Upper lobe of left lung (tissue), 6 donors: ENCODE data around the gene PSME3IP1. TPM values are rescaled to one million over a fixed set of nuclear protein-coding genes. Genes with fewer than 3 reads are reported as not detected.

Experiments used
- ATAC-seq, 2 donors: fragments of 200-7000 bp; cut with Tn5 transposase; one replicate each; pipeline ENCODE4 v1.9.1; 2022; ENCODE audit warnings: mild to moderate bottlenecking in 2 of 2, moderate library complexity in 2 of 2; ENCODE audit not compliant: low FRiP score in 2 of 2
- DNase-seq, 2 donors: peaks; one replicate each; pipeline ENCODE4 v3.0.0-alpha.2; 2019 to 2020
- H3K27ac ChIP-seq, 4 donors: fragments of 200-600 bp; sonication (generic); one replicate each; pipeline ENCODE4 v1.5.1; 2016 to 2019
- H3K27me3 ChIP-seq, 4 donors: fragments of 200-600 bp; sonication (generic); one replicate each; pipeline ENCODE4 v1.5.1; 2017 to 2019
- H3K36me3 ChIP-seq, 4 donors: fragments of 200-600 bp; sonication (generic); one replicate each; pipeline ENCODE4 v1.5.1; 2016 to 2019
- H3K4me1 ChIP-seq, 4 donors: fragments of 200-600 bp; sonication (generic); one replicate each; pipeline ENCODE4 v1.5.1; 2018 to 2019
- H3K4me3 ChIP-seq, 4 donors: fragments of 200-600 bp; sonication (generic); one replicate each; pipeline ENCODE4 v1.5.1; 2017 to 2019; ENCODE audit warnings: mild to moderate bottlenecking in 2 of 4, moderate library complexity in 1 of 4
- H3K9me3 ChIP-seq, 4 donors: fragments of 200-600 bp; sonication (generic); one replicate each; pipeline ENCODE4 v1.5.1; 2018 to 2019
- CTCF ChIP-seq, 6 experiments: fragments of 450-650 bp in 4 of 6; fragments of 200-600 bp in 2 of 6; sonication (generic) in 2 of 6; IDR thresholded peaks; one replicate each; pipeline ENCODE4 v1.5.1; 2016 to 2019; ENCODE audit warnings: antibody characterized with exemption in 6 of 6
- EP300 ChIP-seq, 4 donors: sonication (generic); formaldehyde crosslinking; IDR thresholded peaks; one replicate each; pipeline ENCODE4 v1.5.1; 2017; ENCODE audit warnings: antibody characterized with exemption in 4 of 4, control low read depth in 2 of 4
- POLR2A ChIP-seq, 4 donors: fragments of 450-650 bp; IDR thresholded peaks; one replicate each; pipeline ENCODE4 v1.5.1; 2016 to 2017; ENCODE audit warnings: antibody characterized with exemption in 4 of 4, mild to moderate bottlenecking in 2 of 4
- POLR2AphosphoS5 ChIP-seq, 2 donors: sonication (generic); formaldehyde crosslinking; IDR thresholded peaks; one replicate each; pipeline ENCODE4 v1.5.1; 2017; ENCODE audit warnings: antibody characterized with exemption in 2 of 2
- WGBS, 2 donors: methylation state at CpG; one replicate each; pipeline ENCODE4 v1.1.5; 2017 to 2018; 5-methylcytosine and 5-hydroxymethylcytosine counted together
- total RNA-seq, 6 donors: library from RNA; depleted of rRNA in 4 of 6; stranded (reverse); fragments of >200 nt in 4 of 6; gene quantifications; one replicate each; pipeline versions ENCODE4 v1.1.0 to v1.2.1, GENCODE V29; 2016 to 2021
- donor health status: DM: no; HTN: no; CAD: no; lungs with moderate emphysema.
- donor health status: DM: no; HTN: yes; CAD: no; lungs with severe emphysema.

Gene PSME3IP1, protein sequence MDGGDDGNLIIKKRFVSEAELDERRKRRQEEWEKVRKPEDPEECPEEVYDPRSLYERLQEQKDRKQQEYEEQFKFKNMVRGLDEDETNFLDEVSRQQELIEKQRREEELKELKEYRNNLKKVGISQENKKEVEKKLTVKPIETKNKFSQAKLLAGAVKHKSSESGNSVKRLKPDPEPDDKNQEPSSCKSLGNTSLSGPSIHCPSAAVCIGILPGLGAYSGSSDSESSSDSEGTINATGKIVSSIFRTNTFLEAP
- total RNA-seq, result 100 to 1,000 TPM in 1 of 6 donors, 10 to 100 TPM in 5; 49.9 to 113 (median 75.2) TPM

DNA sequence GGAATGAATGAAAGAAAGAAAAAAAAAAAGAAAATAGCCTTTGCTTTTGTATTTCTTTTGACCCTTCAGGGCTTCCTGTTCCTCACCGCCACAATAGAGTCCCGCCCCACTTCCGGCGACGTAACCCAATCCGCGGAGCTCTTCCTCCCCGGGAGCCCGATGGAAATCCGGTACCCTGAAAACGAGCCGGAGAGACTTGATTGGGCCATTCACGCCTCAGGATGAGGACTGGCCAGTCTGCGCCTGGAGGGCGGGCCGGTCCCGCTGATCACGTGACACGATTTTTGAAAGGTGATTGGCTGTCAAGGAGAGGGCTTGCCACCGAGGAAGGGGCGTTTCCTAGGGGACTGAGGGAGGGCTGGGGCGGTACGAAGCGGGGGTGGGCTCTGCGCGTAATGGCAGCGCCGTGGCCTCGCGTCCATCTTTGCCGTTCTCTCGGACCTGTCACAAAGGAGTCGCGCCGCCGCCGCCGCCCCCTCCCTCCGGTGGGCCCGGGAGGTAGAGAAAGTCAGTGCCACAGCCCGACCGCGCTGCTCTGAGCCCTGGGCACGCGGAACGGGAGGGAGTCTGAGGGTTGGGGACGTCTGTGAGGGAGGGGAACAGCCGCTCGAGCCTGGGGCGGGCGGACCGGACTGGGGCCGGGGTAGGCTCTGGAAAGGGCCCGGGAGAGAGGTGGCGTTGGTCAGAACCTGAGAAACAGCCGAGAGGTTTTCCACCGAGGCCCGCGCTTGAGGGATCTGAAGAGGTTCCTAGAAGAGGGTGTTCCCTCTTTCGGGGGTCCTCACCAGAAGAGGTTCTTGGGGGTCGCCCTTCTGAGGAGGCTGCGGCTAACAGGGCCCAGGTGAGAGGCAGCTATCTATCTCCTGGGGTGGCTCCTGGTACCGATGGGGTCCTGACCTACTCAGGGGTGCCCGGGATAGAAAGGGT, at the start of gene PSME3IP1, which contains the start of gene RSPRY1:
TSS of gene PSME3IP1 (minus strand) at position 95 of the 927 bp plus-strand sequence. CDS start 12,185 bp downstream, outside the sequence.
TSS of gene RSPRY1 (plus strand) at position 385 of the 927 bp plus-strand sequence. CDS start 18,330 bp downstream, outside the sequence.
- peak; percentile 96 to 98 for DNase-seq

DNA sequence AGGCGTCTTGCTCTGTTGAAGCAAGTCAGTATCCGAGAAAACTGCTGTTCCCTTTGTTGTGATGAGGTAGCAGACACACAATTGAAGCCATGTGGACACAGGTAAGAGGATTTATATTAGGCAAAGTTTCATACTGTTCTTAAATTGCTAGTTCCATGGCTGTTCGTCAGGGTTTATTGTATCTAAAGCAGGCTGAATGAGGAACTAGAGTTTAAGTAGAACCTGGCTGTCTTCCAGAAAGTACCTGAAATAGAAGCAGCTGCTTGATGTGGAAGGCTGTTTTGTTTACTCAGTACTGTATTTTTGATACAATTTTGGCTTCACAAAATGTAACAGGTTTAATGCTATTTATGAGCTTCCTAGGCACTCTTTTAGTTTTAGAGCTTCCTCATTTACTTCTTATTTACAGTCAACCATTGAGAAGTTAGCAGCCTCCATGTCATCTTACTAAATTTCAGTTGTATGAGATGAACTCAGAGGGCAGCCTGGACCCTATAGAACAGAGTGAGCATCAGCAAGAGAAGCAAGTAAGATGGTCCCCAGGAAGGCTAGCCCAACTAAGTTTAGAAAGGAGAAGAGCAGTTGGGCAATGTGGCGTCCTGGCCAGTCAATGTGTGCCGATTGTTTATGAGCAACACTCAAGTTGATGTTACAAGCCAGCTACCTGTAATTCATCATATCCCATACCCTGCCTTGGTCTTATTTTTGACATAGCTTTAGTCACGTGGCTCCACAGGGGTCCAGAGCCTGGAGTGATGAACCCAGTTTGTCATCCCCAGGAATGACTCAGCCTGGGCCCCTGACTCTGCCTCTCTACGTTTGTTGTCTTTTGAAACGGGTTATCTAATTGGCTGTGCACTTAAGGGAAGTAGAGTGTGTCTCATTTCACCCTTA, 49.5 kb upstream of the PSME3IP1 start:
- Histone ChIP-seq H3K27ac (no peak overlapping the region), H3K27me3 (no peaks in the 10 kb centered on the region), H3K9me3 (no peaks in the 10 kb centered on the region), H3K4me3 (no peak overlapping the region), H3K36me3 (peaks cover 17 to 86% (median 39%) of the 10 kb centered on the region in 4 donors), H3K4me1 (peaks cover 0 to 11% (median 5%) of the 10 kb centered on the region in 4 donors)
- WGBS, 2 donors, result 69 to 73% methylated on average over 8 of the region's 8 CpGs
- TF ChIP-seq EP300 (IDR thresholded peaks at IDR 0.05) (no peak), CTCF (IDR thresholded peaks at IDR 0.05) (no peak), POLR2A (IDR thresholded peaks at IDR 0.05) (no peak)
- DNase-seq (no peak), ATAC-seq (no peak)

More for the DNA sequence above, at the start of gene PSME3IP1, which contains the start of gene RSPRY1:
- WGBS, 2 donors, result 0 to 1% methylated on average over 18 to 55 of the region's 64 CpGs
- ATAC-seq, result peak; percentile 97 to 99
- TF ChIP-seq POLR2AphosphoS5 (IDR thresholded peaks at IDR 0.05) (peak; percentile 90 to 95), EP300 (IDR thresholded peaks at IDR 0.05) (no peak), POLR2A (IDR thresholded peaks at IDR 0.05) (peak in 3 of 4 donors; percentile 61 to 87 (median 78)), CTCF (IDR thresholded peaks at IDR 0.05) (no peak)
- H3K9me3 ChIP-seq, result no peaks in the 10 kb centered on the region
- peaks cover 32 to 48% (median 34%) of the 10 kb centered on the region in 4 donors for H3K4me1 ChIP-seq
- H3K36me3 ChIP-seq, result peaks cover 0 to 3% (median 0%) of the 10 kb centered on the region in 4 donors
- peak within 1 kb of the TSS; percentile 93 to 99 (median 96) for H3K27ac ChIP-seq
- H3K4me3 ChIP-seq, result peak within 1 kb of the TSS; percentile 77 to 95 (median 88)
- H3K27me3 ChIP-seq, result no peaks in the 10 kb centered on the region

DNA sequence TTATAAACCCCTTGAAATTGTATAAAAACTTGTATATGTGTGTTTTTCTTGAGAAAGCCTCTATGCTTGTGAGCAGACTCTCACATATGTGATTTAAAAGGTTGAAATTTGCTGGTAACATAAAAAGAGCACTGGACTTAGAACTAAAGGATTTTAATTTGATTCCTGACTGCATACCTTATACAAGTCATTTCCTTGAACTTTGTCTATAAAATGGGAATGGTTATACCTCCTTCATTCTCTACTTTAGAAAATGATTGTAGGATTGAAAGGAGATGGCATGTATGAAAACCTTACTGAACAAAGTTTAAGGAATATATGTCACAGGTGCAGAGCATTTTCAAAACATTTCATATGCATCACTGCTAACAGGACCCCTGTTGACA, 48.9 kb upstream of the PSME3IP1 start:
- H3K36me3 ChIP-seq, result peaks cover 17 to 86% (median 44%) of the 10 kb centered on the region in 4 donors
- peaks cover 0 to 11% (median 5%) of the 10 kb centered on the region in 4 donors for H3K4me1 ChIP-seq
- H3K27ac ChIP-seq, result no peak overlapping the region
- TF ChIP-seq EP300 (IDR thresholded peaks at IDR 0.05) (no peak), POLR2A (IDR thresholded peaks at IDR 0.05) (no peak), POLR2AphosphoS5 (IDR thresholded peaks at IDR 0.05) (no peak), CTCF (IDR thresholded peaks at IDR 0.05) (no peak)
- H3K4me3 ChIP-seq, result no peak overlapping the region
- DNase-seq, result no peak
- no peaks in the 10 kb centered on the region for H3K9me3 ChIP-seq
- no peak for ATAC-seq
- no peaks in the 10 kb centered on the region for H3K27me3 ChIP-seq

DNA sequence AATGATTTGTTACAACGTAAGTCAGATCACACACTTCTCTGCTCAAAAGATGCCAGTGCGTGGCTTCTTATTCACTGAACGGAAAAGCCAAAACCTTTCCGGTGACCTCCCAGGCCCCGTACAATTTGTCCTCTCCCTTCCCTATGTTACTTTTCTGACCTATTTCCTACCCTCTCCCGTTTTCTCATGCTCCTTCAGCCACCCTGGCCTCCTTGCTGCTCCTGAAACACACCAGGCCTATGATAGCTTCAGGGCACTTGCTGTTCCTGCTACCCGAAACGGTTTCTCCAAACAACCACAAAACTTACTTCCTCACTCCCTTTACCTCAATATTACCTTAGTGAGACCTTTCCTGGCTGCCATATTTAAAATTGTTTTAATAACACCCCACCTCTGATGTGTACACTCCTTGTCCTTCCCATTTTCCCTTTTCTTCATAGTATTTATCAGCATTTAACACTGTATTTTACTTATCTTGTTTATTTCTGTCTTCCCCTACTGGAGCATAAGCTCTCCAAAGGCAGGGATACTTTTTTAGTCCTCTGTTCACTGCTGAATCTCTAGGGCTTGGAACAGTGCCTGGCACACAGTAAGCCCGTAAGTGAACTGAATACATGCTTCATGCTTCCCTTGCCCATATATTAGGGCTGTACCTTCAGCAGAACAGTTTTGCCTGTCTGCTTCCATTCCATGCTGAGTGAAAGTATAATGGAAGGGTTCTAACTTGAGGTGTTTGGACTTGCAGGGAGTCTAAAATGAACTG, 48.3 kb upstream of the PSME3IP1 start:
- WGBS, 2 donors, result 93 to 95% methylated on average over 9 of the region's 9 CpGs
- TF ChIP-seq POLR2A (IDR thresholded peaks at IDR 0.05), result no peak
- no peak for TF ChIP-seq CTCF (IDR thresholded peaks at IDR 0.05)
- TF ChIP-seq EP300 (IDR thresholded peaks at IDR 0.05), result no peak
- TF ChIP-seq POLR2AphosphoS5 (IDR thresholded peaks at IDR 0.05), result no peak
- Histone ChIP-seq H3K27ac (no peak overlapping the region), H3K9me3 (no peaks in the 10 kb centered on the region), H3K4me3 (no peak overlapping the region), H3K27me3 (no peaks in the 10 kb centered on the region), H3K4me1 (peaks cover 0 to 11% (median 5%) of the 10 kb centered on the region in 4 donors), H3K36me3 (peaks cover 18 to 85% (median 44%) of the 10 kb centered on the region in 4 donors)
- DNase-seq, result no peak
- no peak for ATAC-seq
